ENCODE measurements around the gene SMAD6.

DNA sequence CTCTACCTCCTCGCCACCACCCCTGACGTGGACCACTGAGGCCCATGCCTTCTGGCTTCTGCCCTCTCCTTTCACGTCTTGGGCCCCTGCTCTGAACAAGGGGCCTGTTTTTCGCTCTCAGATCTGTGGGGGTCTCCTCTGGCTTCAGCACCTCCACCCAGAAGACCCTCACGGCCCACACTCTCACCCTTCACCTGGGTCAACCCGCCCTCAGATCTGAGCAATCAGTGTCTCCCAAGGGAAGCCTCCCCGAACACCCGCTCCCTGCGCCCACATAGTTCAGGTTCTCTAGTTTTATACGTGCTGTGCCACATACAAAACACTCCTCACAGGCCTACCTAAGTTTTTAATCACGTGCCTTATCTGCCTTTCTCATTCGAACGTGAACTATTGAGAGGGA, 48.2 kb upstream of the SMAD6 start:
- TF ChIP-seq, protein P1, sequence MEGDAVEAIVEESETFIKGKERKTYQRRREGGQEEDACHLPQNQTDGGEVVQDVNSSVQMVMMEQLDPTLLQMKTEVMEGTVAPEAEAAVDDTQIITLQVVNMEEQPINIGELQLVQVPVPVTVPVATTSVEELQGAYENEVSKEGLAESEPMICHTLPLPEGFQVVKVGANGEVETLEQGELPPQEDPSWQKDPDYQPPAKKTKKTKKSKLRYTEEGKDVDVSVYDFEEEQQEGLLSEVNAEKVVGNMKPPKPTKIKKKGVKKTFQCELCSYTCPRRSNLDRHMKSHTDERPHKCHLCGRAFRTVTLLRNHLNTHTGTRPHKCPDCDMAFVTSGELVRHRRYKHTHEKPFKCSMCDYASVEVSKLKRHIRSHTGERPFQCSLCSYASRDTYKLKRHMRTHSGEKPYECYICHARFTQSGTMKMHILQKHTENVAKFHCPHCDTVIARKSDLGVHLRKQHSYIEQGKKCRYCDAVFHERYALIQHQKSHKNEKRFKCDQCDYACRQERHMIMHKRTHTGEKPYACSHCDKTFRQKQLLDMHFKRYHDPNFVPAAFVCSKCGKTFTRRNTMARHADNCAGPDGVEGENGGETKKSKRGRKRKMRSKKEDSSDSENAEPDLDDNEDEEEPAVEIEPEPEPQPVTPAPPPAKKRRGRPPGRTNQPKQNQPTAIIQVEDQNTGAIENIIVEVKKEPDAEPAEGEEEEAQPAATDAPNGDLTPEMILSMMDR (IDR thresholded peaks at IDR 0.05), result no peak
- no peak for TF ChIP-seq POLR2A (IDR thresholded peaks at IDR 0.05)
